ENCODE measurements around the gene FAM20C.

- TF ChIP-seq CTCF (IDR thresholded peaks at IDR 0.05): no peak
- no peak for TF ChIP-seq EP300 (IDR thresholded peaks at IDR 0.05)
- TF ChIP-seq POLR2A (IDR thresholded peaks at IDR 0.05; ENCODE audit: low read depth): no peak
- no peak for TF ChIP-seq POLR2AphosphoS5 (IDR thresholded peaks at IDR 0.05)
These were observed 96.3 kb downstream of the FAM20C start for GRCh38 chr7:288671-289101.
